ENCODE measurements around the gene TTLL7.

GRCh38 chr1:84013708-84014107, 14.8 kb upstream of the TTLL7 start:
- TF ChIP-seq CTCF (IDR thresholded peaks at IDR 0.05), result no peak
- TF ChIP-seq POLR2A (IDR thresholded peaks at IDR 0.05), result no peak
